NCI-H1417 treated with DMSO at 0.1 percent for 48 hours (cell line): ENCODE results near the gene CIZ1.
"Not testable (repeated sequence)": the region's sequence is repeated elsewhere in the genome, so short reads cannot be mapped to it uniquely, and the experiment has no call there.

Experiments used
- DNase-seq: peaks from one replicate; lab custom pipeline; 2025; lab: John Stamatoyannopoulos, UW

Gene CIZ1

GRCh38 chr9:128145536-128145935 is 45.8 kb downstream of the CIZ1 start:
- no peak for DNase-seq

GRCh38 chr9:128144239-128145181 is 46.9 kb downstream of the CIZ1 start:
- DNase-seq = no peak

GRCh38 chr9:128143525-128144238 is 47.7 kb downstream of the CIZ1 start:
- no peak for DNase-seq

- no peak for DNase-seq
Observed at GRCh38 chr9:128142596-128142995, 48.8 kb downstream of the CIZ1 start.

- no peak for DNase-seq
Observed at GRCh38 chr9:128142061-128142460, 49.3 kb downstream of the CIZ1 start.

GRCh38 chr9:128141604-128142003 is 49.8 kb downstream of the CIZ1 start:
- no peak for DNase-seq

- no peak for DNase-seq
Observed at GRCh38 chr9:128139621-128140020, 51.8 kb downstream of the CIZ1 start.

- no peak for DNase-seq
Observed at GRCh38 chr9:128138001-128138400, 53.4 kb downstream of the CIZ1 start.

GRCh38 chr9:128136816-128137793 is 54.3 kb downstream of the CIZ1 start:
- no peak for DNase-seq

- not testable (repeated sequence) for DNase-seq
Observed at GRCh38 chr9:128135561-128135960, 55.8 kb downstream of the CIZ1 start.

- DNase-seq = not testable (repeated sequence)
Observed at GRCh38 chr9:128132139-128132538, 59.2 kb downstream of the CIZ1 start.

GRCh38 chr9:128131346-128131745 is 60.0 kb downstream of the CIZ1 start:
- DNase-seq = not testable (repeated sequence)

- not testable (repeated sequence) for DNase-seq
Observed at GRCh38 chr9:128130651-128131050, 60.7 kb downstream of the CIZ1 start.

GRCh38 chr9:128129976-128130590 is 61.3 kb downstream of the CIZ1 start:
- DNase-seq = not testable (repeated sequence)

GRCh38 chr9:128128836-128129590 is 62.4 kb downstream of the CIZ1 start:
- no peak for DNase-seq

- peak; percentile 78 for DNase-seq
Observed at GRCh38 chr9:128127990-128128835, 63.2 kb downstream of the CIZ1 start.

- DNase-seq = no peak
Observed at GRCh38 chr9:128127568-128127989, 63.8 kb downstream of the CIZ1 start, which contains the start of gene PTGES2. Gene PTGES2 (minus strand): TSS chr9:128127729. CDS start chr9:128127717, 12 bp downstream.

- no peak for DNase-seq
Observed at GRCh38 chr9:128125580-128126354, 65.6 kb downstream of the CIZ1 start.
